Gastrocnemius medialis (tissue), 4 donors: Measurements from ENCODE around the gene PIP4P1.

ENCODE experiments used
- CTCF ChIP-seq, 5 experiments: fragments of 450-650 bp in 3 of 5; fragments of 200-600 bp in 2 of 5; sonication (generic) in 2 of 5; IDR thresholded peaks in 4 of 5; conservative IDR thresholded peaks in 1 of 5; 1 replicate in 4 of 5; 2 replicates in 1 of 5; pipeline ENCODE4 v1.5.1; 2016 to 2019; ENCODE audit warnings: antibody characterized with exemption in 5 of 5, mild to moderate bottlenecking in 3 of 5, moderate library complexity in 3 of 5
- POLR2A ChIP-seq, 2 donors: fragments of 450-650 bp; IDR thresholded peaks; one replicate each; pipeline ENCODE4 v1.6.1; 2017; ENCODE audit warnings: antibody characterized with exemption in 2 of 2, mild to moderate bottlenecking in 2 of 2, moderate library complexity in 2 of 2

GRCh38 chr14:20485900-20486299 is 24.7 kb upstream of the PIP4P1 start:
- TF ChIP-seq CTCF (IDR thresholded peaks at IDR 0.05 in 4 of 5, conservative IDR thresholded peaks at IDR 0.05 in 1 of 5) (no peak), POLR2A (IDR thresholded peaks at IDR 0.05) (no peak)
